Measurements from ENCODE around the gene HOXA9.

GRCh38 chr7:27123477-27124053 is 41.8 kb downstream of the HOXA9 start:
- TF ChIP-seq POLR2A (IDR thresholded peaks at IDR 0.05; ENCODE audit: low read depth, low read length) (peak; percentile 63; the same call in 1 of the 2 replicates), NFE2L2 (IDR thresholded peaks at IDR 0.05; ENCODE audit: low read depth, low read length) (no peak), CTCF (conservative IDR thresholded peaks at IDR 0.05; ENCODE audit: low read depth, low read length) (no peak), MAZ (IDR thresholded peaks at IDR 0.05; ENCODE audit: borderline replicate concordance, low read depth, low read length) (no peak), BHLHE40 (IDR thresholded peaks at IDR 0.05; ENCODE audit: low read depth, low read length) (no peak), FOS (IDR thresholded peaks at IDR 0.05; ENCODE audit: low read depth, low read length) (no peak), MXI1 (IDR thresholded peaks at IDR 0.05; ENCODE audit: borderline replicate concordance, low read depth, low read length) (no peak), CHD1 (IDR thresholded peaks at IDR 0.05; ENCODE audit: low read depth, low read length) (no peak), USF2 (IDR thresholded peaks at IDR 0.05; ENCODE audit: low read depth, low read length) (no peak), MAFK (IDR thresholded peaks at IDR 0.05; ENCODE audit: low read depth, low read length) (no peak)

Data from IMR-90 (cell line).